Measurements from ENCODE around the gene CLK2. TPM values are rescaled to one million over a fixed set of nuclear protein-coding genes. Genes with fewer than 3 reads are reported as not detected.
A peak's percentile ranks its signal among the peaks of the same experiment; 100 is the strongest.

The CLK2 gene
- total RNA-seq, 1 donor from 2014 or later: 62.8 TPM

GRCh38 chr1:155320252-155320651 is 46.9 kb upstream of the CLK2 start:
- H3K27ac Mint-ChIP-seq (ENCODE audit: unreplicated experiment): peak overlapping the region; percentile 59
- DNase-seq (ENCODE audit: low spot score): no peak
- H3K4me1 Mint-ChIP-seq (ENCODE audit: unreplicated experiment): peaks cover 41% of the 10 kb centered on the region
- no peaks in the 10 kb centered on the region for H3K9me3 Mint-ChIP-seq (ENCODE audit: unreplicated experiment)
- peaks cover 23% of the 10 kb centered on the region for H3K36me3 Mint-ChIP-seq (ENCODE audit: low read depth, unreplicated experiment)
- peak overlapping the region; percentile 88 for H3K4me3 Mint-ChIP-seq (ENCODE audit: unreplicated experiment)
- no peak for TF ChIP-seq CTCF (IDR thresholded peaks at IDR 0.05; ENCODE audit: unreplicated experiment)
- peaks cover 6% of the 10 kb centered on the region for H3K27me3 Mint-ChIP-seq (ENCODE audit: unreplicated experiment)

- Mint-ChIP-seq H3K4me3 (ENCODE audit: unreplicated experiment) (peak overlapping the region; percentile 88), H3K36me3 (ENCODE audit: low read depth, unreplicated experiment) (peaks cover 27% of the 10 kb centered on the region), H3K9me3 (ENCODE audit: unreplicated experiment) (no peaks in the 10 kb centered on the region), H3K27ac (ENCODE audit: unreplicated experiment) (peak overlapping the region; percentile 40), H3K27me3 (ENCODE audit: unreplicated experiment) (peaks cover 6% of the 10 kb centered on the region), H3K4me1 (ENCODE audit: unreplicated experiment) (peaks cover 41% of the 10 kb centered on the region)
- DNase-seq (ENCODE audit: low spot score): no peak
- TF ChIP-seq CTCF (IDR thresholded peaks at IDR 0.05; ENCODE audit: unreplicated experiment): no peak
Measured at GRCh38 chr1:155319536-155319935, 46.2 kb upstream of the CLK2 start.

- peak overlapping the region; percentile 67 for H3K4me3 Mint-ChIP-seq (ENCODE audit: unreplicated experiment)
- no peaks in the 10 kb centered on the region for H3K9me3 Mint-ChIP-seq (ENCODE audit: unreplicated experiment)
- peaks cover 6% of the 10 kb centered on the region for H3K27me3 Mint-ChIP-seq (ENCODE audit: unreplicated experiment)
- no peak for TF ChIP-seq CTCF (IDR thresholded peaks at IDR 0.05; ENCODE audit: unreplicated experiment)
- DNase-seq (ENCODE audit: low spot score): no peak
- peaks cover 47% of the 10 kb centered on the region for H3K4me1 Mint-ChIP-seq (ENCODE audit: unreplicated experiment)
- H3K27ac Mint-ChIP-seq (ENCODE audit: unreplicated experiment): no peak overlapping the region
- H3K36me3 Mint-ChIP-seq (ENCODE audit: low read depth, unreplicated experiment): peaks cover 33% of the 10 kb centered on the region
Measured at GRCh38 chr1:155318082-155318481, 44.8 kb upstream of the CLK2 start.

- Mint-ChIP-seq H3K4me3 (ENCODE audit: unreplicated experiment) (peak overlapping the region; percentile 44), H3K27ac (ENCODE audit: unreplicated experiment) (no peak overlapping the region), H3K36me3 (ENCODE audit: low read depth, unreplicated experiment) (peaks cover 40% of the 10 kb centered on the region), H3K27me3 (ENCODE audit: unreplicated experiment) (peaks cover 6% of the 10 kb centered on the region), H3K4me1 (ENCODE audit: unreplicated experiment) (peaks cover 50% of the 10 kb centered on the region), H3K9me3 (ENCODE audit: unreplicated experiment) (no peaks in the 10 kb centered on the region)
- TF ChIP-seq CTCF (IDR thresholded peaks at IDR 0.05; ENCODE audit: unreplicated experiment): no peak
- no peak for DNase-seq (ENCODE audit: low spot score)
Measured at GRCh38 chr1:155316922-155317321, 43.6 kb upstream of the CLK2 start.

- H3K27me3 Mint-ChIP-seq (ENCODE audit: unreplicated experiment): peaks cover 26% of the 10 kb centered on the region
- no peak for DNase-seq (ENCODE audit: low spot score)
- H3K27ac Mint-ChIP-seq (ENCODE audit: unreplicated experiment): peak overlapping the region; percentile 21
- H3K4me1 Mint-ChIP-seq (ENCODE audit: unreplicated experiment): peaks cover 50% of the 10 kb centered on the region
- H3K9me3 Mint-ChIP-seq (ENCODE audit: unreplicated experiment): no peaks in the 10 kb centered on the region
- TF ChIP-seq CTCF (IDR thresholded peaks at IDR 0.05; ENCODE audit: unreplicated experiment): no peak
- H3K36me3 Mint-ChIP-seq (ENCODE audit: low read depth, unreplicated experiment): peaks cover 44% of the 10 kb centered on the region
- peak overlapping the region; percentile 54 for H3K4me3 Mint-ChIP-seq (ENCODE audit: unreplicated experiment)
Measured at GRCh38 chr1:155313261-155313660, 40.0 kb upstream of the CLK2 start.
